Lower lobe of right lung (tissue), 2 donors: Measurements from ENCODE around the gene ADRA2C. TPM values are rescaled to one million over a fixed set of nuclear protein-coding genes. Genes with fewer than 3 reads are reported as not detected.

Experiments used
- ATAC-seq, 2 donors: fragments of 200-7000 bp; cut with Tn5 transposase; one replicate each; pipeline ENCODE4 v1.9.1; 2020 to 2022; ENCODE audit warnings: mild to moderate bottlenecking in 2 of 2, moderate library complexity in 2 of 2
- DNase-seq: peaks from one replicate; pipeline ENCODE4 v3.0.0-alpha.2; 2020
- H3K27ac ChIP-seq: fragments of 200-600 bp; one replicate; pipeline ENCODE4 v1.8.0; 2022
- H3K27me3 ChIP-seq: fragments of 200-600 bp; one replicate; pipeline ENCODE4 v1.8.0; 2022; ENCODE audit warnings: low read depth
- H3K36me3 ChIP-seq: fragments of 200-600 bp; one replicate; pipeline ENCODE4 v1.8.0; 2022; ENCODE audit warnings: mild to moderate bottlenecking
- H3K4me1 ChIP-seq: fragments of 200-600 bp; one replicate; pipeline ENCODE4 v1.8.0; 2022
- H3K4me3 ChIP-seq: fragments of 200-600 bp; one replicate; pipeline ENCODE4 v1.8.0; 2022; ENCODE audit warnings: mild to moderate bottlenecking
- H3K9me3 ChIP-seq: fragments of 200-600 bp; one replicate; pipeline ENCODE4 v1.8.0; 2022
- intact Hi-C: fragments of 100-400 bp; cut with DNase I; formaldehyde crosslinking; loops from one replicate; pipeline ENCODE4 v1.11.0; 2022
- total RNA-seq: library from RNA; stranded (reverse); fragmentation: NEBNext Ultra II Directional; extraction: Animal tissue kit (Norgen Biotek cat#: 25700); gene quantifications from one replicate; pipeline ENCODE4 v1.2.1, GENCODE V29; 2021
- TF ChIP-seq, protein P1 (sequence below): fragments of 200-600 bp; IDR thresholded peaks from one replicate; pipeline ENCODE4 v1.8.0; 2022; ENCODE audit warnings: antibody characterized with exemption, mild to moderate bottlenecking
- donor health status: DM: no; HTN: yes; CAD: no; lungs with severe emphysema.

Gene ADRA2C
- total RNA-seq, 1 donor from 2014 or later = 2.5 TPM

DNA sequence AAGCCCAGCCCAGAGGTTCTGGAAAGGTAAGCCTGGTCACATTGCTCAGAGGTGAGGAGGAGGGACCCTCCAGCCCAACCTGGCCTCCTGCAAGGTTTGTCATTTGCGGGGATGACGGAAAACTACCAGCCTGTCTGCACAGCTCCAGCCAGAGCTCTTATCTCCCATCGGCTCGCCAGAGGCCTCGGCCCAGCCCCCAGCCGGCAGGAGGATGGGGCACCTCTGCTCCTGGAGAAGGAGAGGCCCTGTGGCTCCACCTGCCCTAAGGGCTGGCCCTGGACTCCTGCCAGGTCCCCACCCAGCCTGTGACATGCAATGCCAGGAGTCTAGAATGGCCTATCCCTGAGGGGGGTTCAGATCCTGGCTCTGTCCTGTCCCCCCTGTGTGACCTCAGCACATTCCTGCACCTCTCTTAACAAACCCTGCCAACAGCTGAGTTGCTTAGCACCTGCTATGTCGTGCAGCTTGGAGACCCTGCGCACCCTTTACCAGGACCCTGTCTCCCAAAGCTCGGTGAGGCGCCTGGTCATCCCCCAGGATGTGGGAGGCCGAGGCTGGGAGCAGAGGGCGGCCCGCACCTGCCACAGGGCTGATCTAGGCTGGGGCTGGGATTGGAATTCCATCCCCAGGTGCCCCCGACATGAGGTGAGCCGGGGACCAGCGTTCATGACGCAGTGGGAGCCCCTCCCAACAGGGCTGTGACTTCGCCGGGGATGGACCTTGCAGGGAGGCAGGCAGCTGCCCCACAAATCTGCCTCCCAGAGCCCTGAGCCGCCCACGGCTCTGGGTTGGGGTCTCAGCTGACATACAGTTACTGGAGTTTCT lies 14.4 kb downstream of the ADRA2C start:
- DNase-seq (no peak), ATAC-seq (no peak)
- H3K9me3 ChIP-seq = no peaks in the 10 kb centered on the region
- intact Hi-C loops = no loop called here
- H3K27ac ChIP-seq = no peak overlapping the region
- TF ChIP-seq, protein P1, sequence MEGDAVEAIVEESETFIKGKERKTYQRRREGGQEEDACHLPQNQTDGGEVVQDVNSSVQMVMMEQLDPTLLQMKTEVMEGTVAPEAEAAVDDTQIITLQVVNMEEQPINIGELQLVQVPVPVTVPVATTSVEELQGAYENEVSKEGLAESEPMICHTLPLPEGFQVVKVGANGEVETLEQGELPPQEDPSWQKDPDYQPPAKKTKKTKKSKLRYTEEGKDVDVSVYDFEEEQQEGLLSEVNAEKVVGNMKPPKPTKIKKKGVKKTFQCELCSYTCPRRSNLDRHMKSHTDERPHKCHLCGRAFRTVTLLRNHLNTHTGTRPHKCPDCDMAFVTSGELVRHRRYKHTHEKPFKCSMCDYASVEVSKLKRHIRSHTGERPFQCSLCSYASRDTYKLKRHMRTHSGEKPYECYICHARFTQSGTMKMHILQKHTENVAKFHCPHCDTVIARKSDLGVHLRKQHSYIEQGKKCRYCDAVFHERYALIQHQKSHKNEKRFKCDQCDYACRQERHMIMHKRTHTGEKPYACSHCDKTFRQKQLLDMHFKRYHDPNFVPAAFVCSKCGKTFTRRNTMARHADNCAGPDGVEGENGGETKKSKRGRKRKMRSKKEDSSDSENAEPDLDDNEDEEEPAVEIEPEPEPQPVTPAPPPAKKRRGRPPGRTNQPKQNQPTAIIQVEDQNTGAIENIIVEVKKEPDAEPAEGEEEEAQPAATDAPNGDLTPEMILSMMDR = no peak
- H3K36me3 ChIP-seq = no peaks in the 10 kb centered on the region
- no peaks in the 10 kb centered on the region for H3K4me1 ChIP-seq
- no peak overlapping the region for H3K4me3 ChIP-seq
- H3K27me3 ChIP-seq = peaks cover 28% of the 10 kb centered on the region

DNA sequence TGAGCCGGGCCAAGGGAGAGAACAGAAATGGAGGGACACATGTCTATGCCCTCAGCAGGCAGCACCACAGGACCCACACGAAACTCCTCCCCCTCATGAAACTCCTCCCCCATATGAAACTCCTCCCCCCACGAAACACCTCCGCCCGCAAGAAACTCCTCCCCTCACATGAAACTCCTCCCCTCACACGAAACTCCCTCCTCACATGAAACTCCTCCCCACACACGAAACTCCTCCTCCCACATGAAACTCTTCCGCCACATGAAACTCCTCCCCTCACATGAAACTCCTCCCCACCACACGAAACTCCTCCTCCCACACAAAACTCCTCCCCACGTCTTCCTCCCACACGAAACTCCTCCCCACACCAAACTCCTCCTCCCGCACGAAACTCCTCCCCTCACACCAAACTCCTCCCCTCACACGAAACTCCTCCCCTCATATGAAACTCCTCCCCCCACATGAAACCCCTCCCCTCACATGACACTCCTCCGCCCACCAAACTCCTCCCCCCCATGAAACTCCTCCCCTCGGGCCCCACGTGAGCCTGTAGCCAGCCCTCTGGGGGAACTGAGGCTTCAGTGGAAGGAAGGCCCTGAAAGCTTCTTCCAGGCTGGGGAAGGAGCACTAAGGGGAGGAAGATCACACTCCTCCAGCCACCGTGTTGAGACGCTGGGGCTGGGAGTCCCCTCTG lies 15.2 kb downstream of the ADRA2C start:
- no peak for ATAC-seq
- intact Hi-C loops = no loop called here
- Histone ChIP-seq H3K9me3 (no peaks in the 10 kb centered on the region), H3K4me3 (no peak overlapping the region), H3K27ac (no peak overlapping the region), H3K4me1 (no peaks in the 10 kb centered on the region), H3K27me3 (peaks cover 28% of the 10 kb centered on the region), H3K36me3 (no peaks in the 10 kb centered on the region)
- no peak for DNase-seq
- TF ChIP-seq, protein P1 = no peak

- TF ChIP-seq, protein P1 = no peak
- Histone ChIP-seq H3K4me3 (no peak overlapping the region), H3K4me1 (no peaks in the 10 kb centered on the region), H3K27ac (no peak overlapping the region), H3K27me3 (peaks cover 25% of the 10 kb centered on the region), H3K36me3 (no peaks in the 10 kb centered on the region), H3K9me3 (no peaks in the 10 kb centered on the region)
- ATAC-seq (peak in 1 of 2 donors; percentile 11), DNase-seq (no peak)
- intact Hi-C loops = no loop called here
Measured at GRCh38 chr4:3781997-3782930, 16.1 kb downstream of the ADRA2C start.

DNA sequence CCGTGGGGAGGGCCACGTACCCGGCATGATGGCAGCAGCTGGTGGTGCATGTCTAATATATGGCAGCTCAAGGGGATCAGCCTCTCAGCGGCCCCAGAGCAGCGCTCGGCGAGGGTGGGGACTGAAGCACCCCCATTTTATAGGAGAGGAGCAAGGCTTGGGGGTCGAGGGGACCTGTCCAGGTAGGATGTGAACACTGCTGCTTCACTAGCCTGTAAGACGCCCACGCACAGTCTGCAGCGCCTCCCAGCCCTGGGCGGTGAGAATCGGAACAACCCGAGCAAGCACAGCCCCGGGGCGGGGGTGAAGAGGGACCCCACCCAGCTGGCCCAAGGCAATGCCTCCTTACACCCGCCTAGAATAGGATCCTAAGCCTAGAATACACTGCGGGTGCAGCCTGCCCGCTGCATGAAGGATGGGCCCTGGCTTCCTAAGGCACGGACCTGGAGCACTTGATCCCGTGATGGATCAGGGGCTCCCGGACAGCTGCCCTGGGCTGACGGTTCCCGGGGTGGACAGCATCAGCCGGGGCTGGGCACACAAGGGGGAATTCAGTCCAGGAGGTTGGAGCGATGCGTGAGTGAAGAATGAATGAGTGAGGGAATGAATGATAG lies 17.6 kb downstream of the ADRA2C start:
- no peak overlapping the region for H3K27ac ChIP-seq
- no peak for ATAC-seq
- no peak overlapping the region for H3K4me3 ChIP-seq
- H3K27me3 ChIP-seq = peaks cover 25% of the 10 kb centered on the region
- DNase-seq = no peak
- intact Hi-C loops = no loop called here
- H3K36me3 ChIP-seq = no peaks in the 10 kb centered on the region
- H3K9me3 ChIP-seq = no peaks in the 10 kb centered on the region
- TF ChIP-seq, protein P1 = no peak
- no peaks in the 10 kb centered on the region for H3K4me1 ChIP-seq
